Suprapubic skin (tissue), 4 donors: ENCODE results near the gene FAM117A. TPM values are rescaled to one million over a fixed set of nuclear protein-coding genes. Genes with fewer than 3 reads are reported as not detected.
A peak's percentile ranks its signal among the peaks of the same experiment; 100 is the strongest.
"Not testable (repeated sequence)": the region's sequence is repeated elsewhere in the genome, so short reads cannot be mapped to it uniquely, and the experiment has no call there.

Source experiments
- DNase-seq, 2 donors: peaks; one replicate each; pipeline ENCODE4 v3.0.0-alpha.2; 2019; ENCODE audit warnings: low spot score in 2 of 2
- H3K27ac ChIP-seq: fragments of 200-600 bp; sonication (generic); one replicate; pipeline ENCODE4 v1.5.1; 2019
- H3K27me3 ChIP-seq: fragments of 200-600 bp; sonication (generic); one replicate; pipeline ENCODE4 v1.5.1; 2019
- H3K36me3 ChIP-seq: fragments of 200-600 bp; sonication (generic); one replicate; pipeline ENCODE4 v1.5.1; 2019
- H3K4me1 ChIP-seq: fragments of 200-600 bp; sonication (generic); one replicate; pipeline ENCODE4 v1.5.1; 2019
- H3K4me3 ChIP-seq: fragments of 200-600 bp; sonication (generic); one replicate; pipeline ENCODE4 v1.5.1; 2019; ENCODE audit warnings: mild to moderate bottlenecking
- H3K9me3 ChIP-seq: fragments of 200-600 bp; sonication (generic); one replicate; pipeline ENCODE4 v1.5.1; 2019
- EP300 ChIP-seq: sonication (generic); formaldehyde crosslinking; IDR thresholded peaks from one replicate; pipeline ENCODE4 v1.6.1; 2017; ENCODE audit warnings: antibody characterized with exemption
- POLR2A ChIP-seq, 2 donors: fragments of 450-650 bp; IDR thresholded peaks; one replicate each; pipeline ENCODE4 v1.6.1; 2017; ENCODE audit warnings: antibody characterized with exemption in 2 of 2, mild to moderate bottlenecking in 2 of 2, moderate library complexity in 2 of 2
- POLR2AphosphoS5 ChIP-seq, 3 donors: sonication (generic); formaldehyde crosslinking; IDR thresholded peaks; one replicate each; pipeline ENCODE4 v1.6.1; 2017; ENCODE audit warnings: antibody characterized with exemption in 3 of 3
- WGBS: methylation state at CpG from one replicate; pipeline ENCODE4 v1.1.5; 2018; 5-methylcytosine and 5-hydroxymethylcytosine counted together
- total RNA-seq, 4 donors: library from RNA; depleted of rRNA; stranded (reverse); fragments of >200 nt; gene quantifications; one replicate each; pipeline ENCODE4 v1.1.0, GENCODE V29; 2016
- TF ChIP-seq, protein P1 (sequence below), 2 donors: fragments of 200-600 bp in 1 of 2; fragments of 450-650 bp in 1 of 2; sonication (generic) in 1 of 2; IDR thresholded peaks; one replicate each; pipeline ENCODE4 v1.5.1; 2016 to 2019; ENCODE audit warnings: antibody characterized with exemption in 2 of 2, mild to moderate bottlenecking in 1 of 2, moderate library complexity in 1 of 2

Gene FAM117A
- total RNA-seq, 4 donors from 2014 or later: 24.2 to 47.3 (median 28.7) TPM

DNA sequence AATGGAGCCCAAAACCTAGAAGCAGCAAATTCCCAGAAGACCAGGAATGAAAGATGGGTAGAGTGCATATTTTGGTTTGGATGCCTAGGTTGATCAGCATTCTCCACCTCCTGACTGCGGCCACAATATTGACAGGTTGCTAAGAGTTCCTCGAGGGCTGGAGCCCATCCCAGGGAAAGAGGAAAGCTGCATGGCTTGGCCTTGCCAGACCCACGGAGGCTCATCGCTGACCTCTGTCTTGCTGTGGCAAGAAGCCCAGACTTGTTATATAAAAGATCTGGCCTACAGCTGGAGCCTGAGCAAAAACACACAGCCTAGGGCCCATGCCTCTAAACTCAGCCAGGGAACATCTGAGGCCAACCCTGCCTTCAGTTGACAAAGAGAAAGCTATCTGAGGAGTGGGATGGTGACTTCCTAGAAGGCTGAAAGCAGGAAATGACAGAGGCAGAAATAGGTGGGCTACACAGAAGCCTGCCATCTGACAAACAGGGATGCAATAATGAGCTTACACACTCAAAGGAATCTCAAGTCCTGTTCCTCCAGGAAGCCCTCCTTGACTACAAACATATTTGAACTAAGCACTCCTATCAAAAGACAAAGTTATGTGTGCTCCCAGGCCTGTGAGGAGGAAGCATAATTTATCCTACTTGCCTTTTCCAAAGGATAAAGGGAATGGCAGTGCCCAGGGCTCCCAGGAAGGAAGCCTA lies 33.7 kb downstream of the FAM117A start:
- Histone ChIP-seq H3K4me3 (no peak overlapping the region), H3K4me1 (peaks cover 40% of the 10 kb centered on the region), H3K27ac (peak overlapping the region; percentile 16), H3K9me3 (no peaks in the 10 kb centered on the region), H3K27me3 (no peaks in the 10 kb centered on the region), H3K36me3 (peaks cover 3% of the 10 kb centered on the region)
- peak in 1 of 3 donors; percentile 44 for TF ChIP-seq POLR2AphosphoS5 (IDR thresholded peaks at IDR 0.05)
- TF ChIP-seq, protein P1, sequence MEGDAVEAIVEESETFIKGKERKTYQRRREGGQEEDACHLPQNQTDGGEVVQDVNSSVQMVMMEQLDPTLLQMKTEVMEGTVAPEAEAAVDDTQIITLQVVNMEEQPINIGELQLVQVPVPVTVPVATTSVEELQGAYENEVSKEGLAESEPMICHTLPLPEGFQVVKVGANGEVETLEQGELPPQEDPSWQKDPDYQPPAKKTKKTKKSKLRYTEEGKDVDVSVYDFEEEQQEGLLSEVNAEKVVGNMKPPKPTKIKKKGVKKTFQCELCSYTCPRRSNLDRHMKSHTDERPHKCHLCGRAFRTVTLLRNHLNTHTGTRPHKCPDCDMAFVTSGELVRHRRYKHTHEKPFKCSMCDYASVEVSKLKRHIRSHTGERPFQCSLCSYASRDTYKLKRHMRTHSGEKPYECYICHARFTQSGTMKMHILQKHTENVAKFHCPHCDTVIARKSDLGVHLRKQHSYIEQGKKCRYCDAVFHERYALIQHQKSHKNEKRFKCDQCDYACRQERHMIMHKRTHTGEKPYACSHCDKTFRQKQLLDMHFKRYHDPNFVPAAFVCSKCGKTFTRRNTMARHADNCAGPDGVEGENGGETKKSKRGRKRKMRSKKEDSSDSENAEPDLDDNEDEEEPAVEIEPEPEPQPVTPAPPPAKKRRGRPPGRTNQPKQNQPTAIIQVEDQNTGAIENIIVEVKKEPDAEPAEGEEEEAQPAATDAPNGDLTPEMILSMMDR (IDR thresholded peaks at IDR 0.05): no peak
- peak; percentile 75 to 86 for DNase-seq
- WGBS: 11% methylated on average over 4 of the region's 4 CpGs

DNA sequence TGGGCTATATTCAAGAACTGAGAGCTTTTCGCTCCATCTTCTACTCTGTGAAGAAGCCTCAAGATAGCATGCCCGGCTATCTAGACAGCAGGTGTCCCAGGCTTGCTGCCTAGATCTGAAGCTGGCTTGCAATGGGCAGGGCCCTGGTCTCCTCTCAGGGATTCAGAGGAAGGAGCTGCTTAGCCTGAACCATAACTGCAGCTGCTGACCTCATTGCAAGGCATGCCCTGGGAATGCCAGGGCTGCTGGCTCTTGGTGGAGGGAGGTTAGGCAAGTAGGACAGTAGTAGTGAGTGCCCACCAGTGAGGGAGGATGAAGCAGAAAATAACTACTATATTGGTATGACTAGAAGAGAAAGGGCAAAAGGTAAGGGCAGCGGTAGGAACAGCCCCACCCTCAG lies 34.9 kb downstream of the FAM117A start:
- H3K9me3 ChIP-seq: no peaks in the 10 kb centered on the region

DNA sequence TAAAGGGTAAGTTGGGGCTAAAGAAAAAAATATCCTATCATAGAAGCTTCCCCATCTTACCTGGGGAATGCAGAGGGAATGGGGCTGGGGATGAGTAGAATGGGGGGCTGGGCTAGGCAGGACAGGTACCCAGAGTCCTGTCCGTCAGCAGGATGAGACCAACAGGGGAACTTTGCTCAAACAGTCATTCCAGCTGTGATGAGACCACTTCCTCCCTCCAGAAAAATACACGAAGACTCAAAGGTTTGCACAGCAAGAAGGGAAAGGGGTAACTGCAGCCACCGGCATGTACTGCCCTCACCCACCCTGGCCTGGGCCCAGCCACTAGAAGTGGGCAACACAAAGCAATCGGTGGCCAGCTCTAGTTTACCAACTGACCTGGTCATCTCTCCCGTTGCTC lies 35.5 kb downstream of the FAM117A start:
- Histone ChIP-seq H3K4me3 (no peak overlapping the region), H3K27me3 (no peaks in the 10 kb centered on the region), H3K36me3 (peaks cover 5% of the 10 kb centered on the region), H3K27ac (no peak overlapping the region), H3K9me3 (no peaks in the 10 kb centered on the region), H3K4me1 (peaks cover 48% of the 10 kb centered on the region)
- DNase-seq: no peak
- TF ChIP-seq POLR2AphosphoS5 (IDR thresholded peaks at IDR 0.05) (no peak), POLR2A (IDR thresholded peaks at IDR 0.05) (no peak), EP300 (no peak)
- TF ChIP-seq, protein P1 (IDR thresholded peaks at IDR 0.05): no peak
- 91% methylated on average over 5 of the region's 5 CpGs for WGBS

More for the DNA sequence above, 34.9 kb downstream of the FAM117A start:
- Histone ChIP-seq H3K27me3 (no peaks in the 10 kb centered on the region), H3K4me3 (no peak overlapping the region), H3K27ac (no peak overlapping the region), H3K4me1 (peaks cover 42% of the 10 kb centered on the region), H3K36me3 (peaks cover 5% of the 10 kb centered on the region)
- DNase-seq: no peak
- 52% methylated on average over 3 of the region's 3 CpGs for WGBS
- TF ChIP-seq POLR2A (IDR thresholded peaks at IDR 0.05): no peak
- TF ChIP-seq POLR2AphosphoS5 (IDR thresholded peaks at IDR 0.05): no peak
- TF ChIP-seq, protein P1 (IDR thresholded peaks at IDR 0.05): no peak
- no peak for TF ChIP-seq EP300

DNA sequence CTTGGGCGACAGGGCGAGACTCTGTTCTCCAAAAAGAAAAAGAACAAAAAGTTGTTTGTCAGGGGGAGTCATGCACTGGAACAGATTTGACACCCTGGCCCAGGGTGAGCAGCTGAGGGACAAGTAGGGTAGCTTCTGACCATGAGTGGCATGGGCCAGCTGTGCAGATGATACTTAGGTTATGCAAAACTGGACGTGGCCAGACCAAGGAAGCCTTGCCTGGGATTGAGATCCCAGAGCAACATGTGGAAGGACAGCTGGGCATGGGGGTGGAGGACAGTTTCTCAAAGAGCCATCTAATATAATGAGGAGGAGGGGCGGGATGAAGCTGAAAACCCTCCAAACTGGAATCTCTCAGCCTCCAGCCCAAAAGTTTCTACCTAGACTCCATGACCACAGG lies 36.6 kb downstream of the FAM117A start:
- Histone ChIP-seq H3K36me3 (peaks cover 5% of the 10 kb centered on the region), H3K27me3 (no peaks in the 10 kb centered on the region), H3K4me3 (no peak overlapping the region), H3K27ac (no peak overlapping the region), H3K9me3 (no peaks in the 10 kb centered on the region), H3K4me1 (peaks cover 52% of the 10 kb centered on the region)
- no peak for TF ChIP-seq POLR2AphosphoS5 (IDR thresholded peaks at IDR 0.05)
- no peak for TF ChIP-seq EP300
- TF ChIP-seq, protein P1 (IDR thresholded peaks at IDR 0.05): no peak
- no peak for TF ChIP-seq POLR2A (IDR thresholded peaks at IDR 0.05)
- no peak for DNase-seq
- WGBS: 88% methylated on average over 4 of the region's 4 CpGs

DNA sequence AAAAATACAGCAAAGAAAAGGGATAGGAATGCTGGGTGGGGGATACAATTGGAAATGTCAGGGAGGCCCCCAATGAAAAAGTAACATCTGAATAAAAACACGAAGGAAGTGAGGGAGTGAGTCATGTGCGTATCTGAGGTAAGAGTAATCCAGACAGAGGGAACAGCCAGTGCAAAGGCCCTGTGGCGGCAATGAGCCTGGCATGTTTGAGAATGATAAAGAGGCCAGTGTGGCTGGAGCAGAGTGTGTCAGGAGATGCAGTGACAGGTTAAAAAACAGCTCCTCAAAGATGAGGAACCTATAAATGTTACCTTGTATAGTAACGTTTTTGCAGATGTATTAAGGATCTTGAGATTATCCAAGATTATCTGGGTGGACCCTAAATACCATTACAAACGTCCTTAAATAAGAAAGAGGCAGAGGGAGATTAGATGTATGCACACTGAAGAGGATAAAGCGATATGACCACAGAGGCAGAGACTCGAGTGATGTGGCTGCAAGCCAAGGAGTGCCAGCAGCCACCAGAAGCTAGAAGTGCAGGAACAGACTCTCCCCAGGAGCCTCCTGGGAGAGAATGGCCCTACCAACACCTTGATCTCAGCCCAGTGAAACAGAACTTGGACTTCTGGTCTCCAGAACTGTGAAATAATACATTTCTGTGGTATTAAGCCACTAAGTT lies 38.3 kb downstream of the FAM117A start:
- H3K4me1 ChIP-seq: peaks cover 43% of the 10 kb centered on the region
- no peaks in the 10 kb centered on the region for H3K9me3 ChIP-seq
- no peak for DNase-seq
- TF ChIP-seq POLR2AphosphoS5 (IDR thresholded peaks at IDR 0.05): no peak
- TF ChIP-seq POLR2A (IDR thresholded peaks at IDR 0.05): no peak
- no peak for TF ChIP-seq EP300
- TF ChIP-seq, protein P1 (IDR thresholded peaks at IDR 0.05): no peak
- H3K4me3 ChIP-seq: no peak overlapping the region
- H3K36me3 ChIP-seq: peaks cover 12% of the 10 kb centered on the region
- no peaks in the 10 kb centered on the region for H3K27me3 ChIP-seq
- WGBS: 87% methylated on average over 7 of the region's 7 CpGs
- H3K27ac ChIP-seq: no peak overlapping the region

DNA sequence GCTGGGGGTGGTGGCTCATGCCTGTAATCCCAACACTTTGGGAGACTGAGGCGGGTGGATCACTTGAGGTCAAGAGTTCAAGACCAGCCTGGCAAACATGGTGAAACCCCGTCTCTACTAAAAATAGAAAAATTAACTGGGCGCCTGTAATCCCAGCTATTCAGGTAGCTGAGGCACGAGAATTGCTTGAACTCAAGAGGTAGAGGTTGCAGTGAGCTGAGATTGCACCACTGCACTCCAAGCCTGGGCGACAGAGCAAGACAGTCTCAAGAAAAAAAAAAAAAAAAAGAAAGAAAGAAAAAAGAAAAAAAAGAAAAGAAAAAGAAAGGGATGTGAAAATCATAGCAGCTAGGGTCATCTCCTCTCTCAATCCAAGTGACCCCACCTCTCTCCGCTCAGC lies 39.4 kb downstream of the FAM117A start:
- 88% methylated on average over 6 of the region's 6 CpGs for WGBS
- peaks cover 33% of the 10 kb centered on the region for H3K4me1 ChIP-seq
- H3K27me3 ChIP-seq, H3K4me3 ChIP-seq, DNase-seq, H3K9me3 ChIP-seq, H3K27ac ChIP-seq: not testable (repeated sequence)
- peaks cover 20% of the 10 kb centered on the region for H3K36me3 ChIP-seq
